Endometrium (tissue), 2 donors: Measurements from ENCODE around the gene BAD.

ENCODE experiments used
- FAIRE-seq: peaks from 2 replicates; lab custom pipeline; 2012; peaks lifted over from hg19 to GRCh38; lab: Jason Lieb, UNC
- donor health status: control.
- donor health status: control.

The BAD gene

GRCh38 chr11:64296236-64296635 lies 11.8 kb upstream of the BAD start:
- FAIRE-seq, result no peak

GRCh38 chr11:64295760-64296159 lies 11.3 kb upstream of the BAD start:
- FAIRE-seq, result no peak

GRCh38 chr11:64294774-64295173 lies 10.3 kb upstream of the BAD start:
- no peak for FAIRE-seq

- no peak for FAIRE-seq
Measured at GRCh38 chr11:64292460-64293254, 8.2 kb upstream of the BAD start.

- FAIRE-seq, result no peak
Measured at GRCh38 chr11:64291752-64292459, 7.4 kb upstream of the BAD start.

- FAIRE-seq, result no peak
Measured at GRCh38 chr11:64291262-64291751, 6.8 kb upstream of the BAD start, which contains the start of gene KCNK4. KCNK4 (plus strand) TSS chr11:64291302; CDS start chr11:64293019, 1,717 bp downstream.

GRCh38 chr11:64290352-64291261 lies 6.1 kb upstream of the BAD start:
- FAIRE-seq, result no peak

GRCh38 chr11:64289002-64289564 lies 4.6 kb upstream of the BAD start:
- no peak for FAIRE-seq

- no peak for FAIRE-seq
Measured at GRCh38 chr11:64288353-64288750, 3.9 kb upstream of the BAD start.

- no peak for FAIRE-seq
Measured at GRCh38 chr11:64287676-64288352, 3.3 kb upstream of the BAD start.

- no peak for FAIRE-seq
Measured at GRCh38 chr11:64286801-64287159, 2.3 kb upstream of the BAD start.

GRCh38 chr11:64285885-64286800 lies 1.7 kb upstream of the BAD start:
- FAIRE-seq, result no peak

- no peak for FAIRE-seq
Measured at GRCh38 chr11:64284962-64285884, 758 bp upstream of the BAD start, which contains the start of gene GPR137. GPR137 (plus strand) TSS chr11:64285848; CDS start chr11:64286525, 677 bp downstream.

- FAIRE-seq, result no peak
Measured at GRCh38 chr11:64283092-64283491, 1.4 kb downstream of the BAD start.

- FAIRE-seq, result no peak
Measured at GRCh38 chr11:64281957-64282770, 2.3 kb downstream of the BAD start.

GRCh38 chr11:64278576-64279190 lies 5.8 kb downstream of the BAD start:
- no peak for FAIRE-seq

GRCh38 chr11:64276653-64277431 lies 7.6 kb downstream of the BAD start:
- no peak for FAIRE-seq
